Measurements from ENCODE around the gene AREG. TPM values are rescaled to one million over a fixed set of nuclear protein-coding genes. Genes with fewer than 3 reads are reported as not detected.
"Not testable (repeated sequence)": the region's sequence is repeated elsewhere in the genome, so short reads cannot be mapped to it uniquely, and the experiment has no call there.

AREG gene
- 0.25 and 0.79 TPM in 2 replicates for total RNA-seq (2014; rRNA removed; shearing (Covaris generic))

- H3K4me1 ChIP-seq (replicated peaks): peaks cover 28% of the 10 kb centered on the region
- H3K36me3 ChIP-seq: no peaks in the 10 kb centered on the region
- H3K4me3 ChIP-seq: peak within 1 kb of the TSS; percentile 50
- peak; percentile 48 to 63 for DNase-seq (ENCODE audit: low read depth in 1 of 2, low spot score in 2 of 2)
- no peaks in the 10 kb centered on the region; the same call in 1 of the 2 replicates for H3K9me3 ChIP-seq (replicated peaks)
- no peaks in the 10 kb centered on the region for H3K27me3 ChIP-seq (replicated peaks)
- H3K27ac ChIP-seq: no peak within 1 kb of the TSS
Observed at GRCh38 chr4:74444891-74445642, at the start of gene AREG. Gene AREG, plus strand, starts transcription at chr4:74445136. Its CDS starts 210 bp downstream, at chr4:74445346.

DNA sequence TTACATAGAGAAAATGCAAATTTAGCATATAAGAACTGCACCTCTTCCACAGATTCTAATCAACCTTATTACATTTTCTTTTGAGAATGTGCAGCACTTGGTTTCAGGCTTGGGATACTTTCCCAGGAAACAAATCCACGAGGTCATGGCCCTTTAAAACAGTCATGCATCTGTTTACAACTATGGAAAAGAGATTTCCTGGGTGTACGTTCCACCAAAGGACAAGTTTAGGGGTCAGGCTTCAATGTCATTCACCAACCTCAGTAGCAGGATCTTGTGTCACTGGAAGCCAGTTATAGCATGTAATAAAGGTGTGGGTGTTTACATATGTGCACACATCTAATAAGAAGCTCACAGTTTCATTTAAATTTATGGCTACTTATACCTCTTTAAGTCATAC is 49.3 kb upstream of the AREG start:
- Histone ChIP-seq H3K27me3 (replicated peaks) (no peaks in the 10 kb centered on the region), H3K27ac (peak overlapping the region; percentile 23), H3K9me3 (replicated peaks) (no peaks in the 10 kb centered on the region), H3K4me3 (no peak overlapping the region), H3K4me1 (replicated peaks) (peaks cover 21% of the 10 kb centered on the region), H3K36me3 (no peaks in the 10 kb centered on the region)
- peak in 1 of 2 experiments; percentile 7 for DNase-seq (ENCODE audit: low read depth in 1 of 2, low spot score in 2 of 2)

DNA sequence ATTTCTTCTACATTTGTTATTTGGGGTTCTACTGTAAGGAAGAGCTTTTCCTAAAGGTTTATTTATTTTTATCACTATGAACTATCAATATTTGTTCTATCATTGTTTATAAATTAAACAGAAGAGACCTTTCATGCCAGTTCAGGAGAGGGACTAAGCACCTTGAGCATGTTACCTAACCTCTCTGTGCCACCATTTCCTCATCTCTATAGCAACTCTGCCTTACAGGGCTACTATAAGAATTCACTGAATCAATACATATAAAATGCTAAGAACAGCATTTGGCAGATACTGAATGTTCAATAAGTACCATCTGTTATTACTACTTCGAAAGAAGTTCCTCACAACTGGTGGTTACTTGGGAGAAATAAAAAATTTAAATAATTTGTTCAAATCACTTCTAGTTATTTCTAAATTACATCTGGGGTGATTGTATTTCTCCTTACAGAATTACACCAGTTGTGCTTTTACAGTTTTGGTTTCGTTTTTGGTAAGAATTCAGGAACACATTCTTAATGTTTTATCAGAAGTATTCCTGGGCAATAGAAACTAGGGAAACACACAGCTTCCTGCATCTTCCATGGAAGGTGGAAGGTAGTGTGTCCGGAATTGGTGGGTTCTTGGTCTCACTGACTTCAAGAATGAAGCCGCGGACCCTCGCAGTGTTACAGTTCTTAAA is 47.0 kb upstream of the AREG start:
- H3K27ac ChIP-seq: peak overlapping the region; percentile 29
- no peaks in the 10 kb centered on the region for H3K36me3 ChIP-seq
- peaks cover 21% of the 10 kb centered on the region for H3K4me1 ChIP-seq (replicated peaks)
- peak overlapping the region; percentile 3 for H3K4me3 ChIP-seq
- DNase-seq (ENCODE audit: low read depth in 1 of 2, low spot score in 2 of 2): no peak
- no peaks in the 10 kb centered on the region for H3K9me3 ChIP-seq (replicated peaks)
- H3K27me3 ChIP-seq (replicated peaks): no peaks in the 10 kb centered on the region; the same call in 1 of the 2 replicates

- H3K9me3 ChIP-seq (replicated peaks); H3K27ac ChIP-seq; H3K27me3 ChIP-seq (replicated peaks); DNase-seq (ENCODE audit: low read depth in 1 of 2, low spot score in 2 of 2); H3K36me3 ChIP-seq; H3K4me3 ChIP-seq: not testable (repeated sequence)
- peaks cover 21% of the 10 kb centered on the region for H3K4me1 ChIP-seq (replicated peaks)
Observed at GRCh38 chr4:74398894-74399589, 45.9 kb upstream of the AREG start.

DNA sequence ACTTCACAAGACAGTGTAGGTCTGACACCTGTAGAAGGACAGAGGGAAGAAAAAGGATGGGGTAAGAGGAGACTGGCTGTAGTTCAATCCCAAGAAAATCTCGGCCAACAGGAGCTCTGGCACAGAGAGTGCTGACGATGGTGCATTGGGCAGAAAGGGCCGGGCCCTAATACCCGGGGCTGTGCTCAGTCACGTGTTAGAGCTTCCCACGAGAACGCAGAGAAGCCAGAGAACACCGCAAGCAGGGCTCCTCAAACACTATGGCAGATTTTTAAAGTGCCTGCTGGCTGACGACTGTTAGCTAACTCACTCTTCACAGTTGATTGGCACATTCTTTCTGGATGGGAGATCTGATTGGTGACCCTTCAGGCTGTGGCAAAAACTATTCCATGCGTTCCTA is 44.5 kb upstream of the AREG start:
- Histone ChIP-seq H3K27ac (no peak overlapping the region), H3K4me1 (replicated peaks) (peaks cover 8% of the 10 kb centered on the region), H3K27me3 (replicated peaks) (no peaks in the 10 kb centered on the region; the same call in 1 of the 2 replicates), H3K9me3 (replicated peaks) (no peaks in the 10 kb centered on the region), H3K36me3 (no peaks in the 10 kb centered on the region), H3K4me3 (no peak overlapping the region)
- DNase-seq (ENCODE audit: low read depth in 1 of 2, low spot score in 2 of 2): no peak

- no peak overlapping the region for H3K4me3 ChIP-seq
- H3K27ac ChIP-seq: no peak overlapping the region
- no peaks in the 10 kb centered on the region for H3K9me3 ChIP-seq (replicated peaks)
- H3K36me3 ChIP-seq: no peaks in the 10 kb centered on the region
- no peak for DNase-seq (ENCODE audit: low read depth in 1 of 2, low spot score in 2 of 2)
- H3K27me3 ChIP-seq (replicated peaks): no peaks in the 10 kb centered on the region; the same call in 1 of the 2 replicates
- H3K4me1 ChIP-seq (replicated peaks): no peaks in the 10 kb centered on the region; the same call in 1 of the 2 replicates
Observed at GRCh38 chr4:74402692-74403456, 42.1 kb upstream of the AREG start.

- Histone ChIP-seq H3K27ac (no peak overlapping the region), H3K27me3 (replicated peaks) (no peaks in the 10 kb centered on the region), H3K4me1 (replicated peaks) (no peaks in the 10 kb centered on the region; the same call in 1 of the 2 replicates), H3K36me3 (no peaks in the 10 kb centered on the region), H3K9me3 (replicated peaks) (no peaks in the 10 kb centered on the region), H3K4me3 (no peak overlapping the region)
- DNase-seq (ENCODE audit: low read depth in 1 of 2, low spot score in 2 of 2): no peak
Observed at GRCh38 chr4:74407891-74408290, 37.0 kb upstream of the AREG start.

GRCh38 chr4:74408639-74409038 is 36.3 kb upstream of the AREG start:
- H3K27ac ChIP-seq: no peak overlapping the region
- H3K27me3 ChIP-seq (replicated peaks): no peaks in the 10 kb centered on the region
- DNase-seq (ENCODE audit: low read depth in 1 of 2, low spot score in 2 of 2): no peak
- H3K4me3 ChIP-seq: no peak overlapping the region
- no peaks in the 10 kb centered on the region for H3K36me3 ChIP-seq
- no peaks in the 10 kb centered on the region; the same call in 1 of the 2 replicates for H3K4me1 ChIP-seq (replicated peaks)
- H3K9me3 ChIP-seq (replicated peaks): no peaks in the 10 kb centered on the region

DNA sequence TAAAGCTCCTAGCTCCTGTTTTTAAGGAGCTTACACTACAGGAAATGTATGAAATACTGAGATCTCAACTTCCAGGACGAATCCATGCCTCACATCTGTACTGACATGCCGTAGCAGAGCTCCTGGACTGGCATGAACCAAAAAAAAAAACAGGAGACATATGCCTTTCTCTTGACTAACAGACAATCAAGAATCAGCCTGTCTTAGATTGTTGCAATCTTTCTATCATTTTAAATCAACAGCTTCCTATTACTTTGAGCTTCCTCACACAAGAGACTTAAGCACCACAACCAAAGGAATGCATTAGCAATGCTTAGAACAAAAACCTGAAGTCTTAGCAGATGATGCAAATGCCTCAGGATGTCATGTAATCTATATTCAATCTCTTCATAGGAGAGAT is 34.7 kb upstream of the AREG start:
- Histone ChIP-seq H3K27me3 (replicated peaks) (no peaks in the 10 kb centered on the region), H3K27ac (no peak overlapping the region), H3K4me1 (replicated peaks) (no peaks in the 10 kb centered on the region; the same call in 1 of the 2 replicates), H3K4me3 (no peak overlapping the region), H3K36me3 (no peaks in the 10 kb centered on the region), H3K9me3 (replicated peaks) (no peaks in the 10 kb centered on the region)
- DNase-seq (ENCODE audit: low read depth in 1 of 2, low spot score in 2 of 2): no peak

DNA sequence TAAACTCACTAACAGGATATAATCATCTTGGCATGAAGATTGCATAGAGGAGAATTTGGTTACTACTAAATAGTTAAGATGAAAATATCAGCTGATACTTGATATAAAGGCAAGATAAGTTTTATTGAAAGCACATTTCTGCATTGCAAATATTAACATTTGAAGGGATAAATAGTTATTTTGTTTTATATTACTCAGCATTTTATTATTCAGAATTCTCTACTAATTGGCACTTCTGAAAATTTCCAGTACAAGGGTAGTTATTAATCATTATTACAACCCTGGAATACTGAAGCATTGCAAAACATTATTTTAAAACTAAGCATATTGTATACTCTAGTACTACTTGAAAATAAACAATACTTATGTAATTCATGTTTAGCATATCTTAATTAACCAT is 32.7 kb upstream of the AREG start:
- H3K27me3 ChIP-seq (replicated peaks): no peaks in the 10 kb centered on the region
- H3K9me3 ChIP-seq (replicated peaks): no peaks in the 10 kb centered on the region
- DNase-seq (ENCODE audit: low read depth in 1 of 2, low spot score in 2 of 2): no peak
- no peak overlapping the region for H3K27ac ChIP-seq
- H3K4me3 ChIP-seq: no peak overlapping the region
- H3K36me3 ChIP-seq: no peaks in the 10 kb centered on the region
- no peaks in the 10 kb centered on the region; the same call in 1 of the 2 replicates for H3K4me1 ChIP-seq (replicated peaks)

DNA sequence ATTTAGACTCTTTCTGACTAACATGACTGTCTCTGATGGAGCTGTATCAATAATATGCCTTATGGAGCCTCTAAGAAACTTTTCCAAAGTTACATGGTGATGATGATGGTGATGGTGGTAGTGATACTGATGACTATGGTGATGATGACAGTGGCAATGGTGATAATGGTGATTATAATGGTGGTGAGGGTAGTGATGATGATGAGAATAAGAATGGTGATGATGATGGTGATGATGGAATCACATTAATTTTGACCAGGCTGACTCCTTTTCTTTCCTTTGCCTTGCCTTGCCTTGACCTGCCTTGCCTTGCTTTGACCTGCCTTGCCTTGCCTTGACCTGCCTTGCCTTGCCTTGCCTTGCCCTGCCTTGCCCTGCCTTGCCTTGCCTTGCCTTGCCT is 31.7 kb upstream of the AREG start:
- Histone ChIP-seq H3K27me3 (replicated peaks) (no peaks in the 10 kb centered on the region), H3K36me3 (no peaks in the 10 kb centered on the region), H3K4me3 (no peak overlapping the region), H3K27ac (no peak overlapping the region), H3K4me1 (replicated peaks) (peaks cover 3% of the 10 kb centered on the region), H3K9me3 (replicated peaks) (no peaks in the 10 kb centered on the region)
- no peak for DNase-seq (ENCODE audit: low read depth in 1 of 2, low spot score in 2 of 2)

DNA sequence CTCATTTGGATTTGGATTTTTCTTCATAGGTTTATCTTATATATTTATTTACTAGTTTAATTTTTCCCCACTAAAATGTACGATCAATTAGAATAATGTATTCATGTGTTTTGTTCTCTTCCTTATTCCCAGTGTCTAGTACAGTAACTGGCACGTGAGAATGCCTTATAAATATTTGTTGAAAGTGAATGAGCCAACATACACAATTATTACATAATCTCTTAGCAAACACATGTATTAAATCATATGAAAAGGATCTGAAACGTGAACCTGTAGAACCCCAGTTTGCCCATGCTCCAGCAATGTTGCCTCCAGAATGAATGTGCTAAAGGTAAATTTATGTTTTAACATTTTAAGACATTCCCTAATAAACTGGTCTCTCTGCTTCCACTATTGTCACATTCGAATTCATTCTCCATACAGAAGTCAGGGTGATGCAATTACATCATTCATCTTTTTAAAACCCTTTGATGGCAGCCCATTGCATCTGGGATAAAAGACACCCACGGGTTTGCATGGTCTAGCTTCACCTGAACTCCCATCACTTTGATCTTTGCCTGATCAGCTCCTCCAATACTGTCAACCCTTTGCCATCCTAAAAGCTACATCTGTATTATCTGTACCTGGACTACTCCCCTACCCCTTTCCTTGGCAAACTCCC is 30.7 kb upstream of the AREG start:
- Histone ChIP-seq H3K4me1 (replicated peaks) (peaks cover 8% of the 10 kb centered on the region), H3K9me3 (replicated peaks) (no peaks in the 10 kb centered on the region), H3K27me3 (replicated peaks) (no peaks in the 10 kb centered on the region), H3K4me3 (no peak overlapping the region), H3K27ac (no peak overlapping the region), H3K36me3 (no peaks in the 10 kb centered on the region)
- DNase-seq (ENCODE audit: low read depth in 1 of 2, low spot score in 2 of 2): no peak
